ENCODE data around the gene KCNN4. TPM values are rescaled to one million over a fixed set of nuclear protein-coding genes. Genes with fewer than 3 reads are reported as not detected.

Gene KCNN4
- total and polyA plus RNA-seq, 10 of the 15 experiments (the other 5 are each of a cell fraction or from before 2014, with no cell fraction given), result 1.4 to 112 (median 77.9) TPM

- RAD21 ChIA-PET (ENCODE audit: unreplicated experiment), result interaction anchor here (2.4 kb wide), 1 partner anchor 68 kb away, joined by 9 read pairs; no protein-coding TSS in a partner anchor
- POLR2A ChIA-PET, result interaction anchor here (1.0 kb wide), 2 partner anchors 9 to 40 kb away, joined by 3 to 5 read pairs; no protein-coding TSS in a partner anchor
- no peaks in the 10 kb centered on the region for H3K9me3 ChIP-seq (replicated peaks; ENCODE audit: control insufficient read depth, insufficient read depth, low read length)
- H3K79me2 ChIP-seq (ENCODE audit: control insufficient read depth, insufficient read depth, low read length), result no peaks in the 10 kb centered on the region
- FAIRE-seq (no peak), ATAC-seq (no peak), DNase-seq (ENCODE audit: low read depth, low spot score) (no peak)
- H3K4me2 ChIP-seq (ENCODE audit: control insufficient read depth, insufficient read depth), result no peak overlapping the region
- H3K9ac ChIP-seq (ENCODE audit: control insufficient read depth, insufficient read depth, low read length), result no peak overlapping the region
- TF ChIP-seq PAX8 (IDR thresholded peaks at IDR 0.05) (no peak), CEBPB (IDR thresholded peaks at IDR 0.05; ENCODE audit: borderline replicate concordance in 1 of 2, low read depth in 2 of 2, low read length in 2 of 2) (no peak), ZNF384 (IDR thresholded peaks at IDR 0.05; ENCODE audit: borderline replicate concordance, low read depth, low read length) (no peak), CUX1 (IDR thresholded peaks at IDR 0.05; ENCODE audit: insufficient replicate concordance, low read depth, low read length) (no peak), ELK1 (IDR thresholded peaks at IDR 0.05; ENCODE audit: low read depth, low read length) (no peak), NFIC (IDR thresholded peaks at IDR 0.05; ENCODE audit: low read depth, low read length) (no peak), SREBF2 (IDR thresholded peaks at IDR 0.05; ENCODE audit: low read length) (no peak), MTA3 (IDR thresholded peaks at IDR 0.05; ENCODE audit: borderline replicate concordance, low read length) (no peak), HDAC2 (IDR thresholded peaks at IDR 0.05) (no peak), DPF2 (IDR thresholded peaks at IDR 0.05) (no peak)
- H4K20me1 ChIP-seq (ENCODE audit: control insufficient read depth, insufficient read depth), result no peaks in the 10 kb centered on the region
- no peak overlapping the region for H2AFZ ChIP-seq (ENCODE audit: control insufficient read depth, low read depth, low read length)
- H3K27ac ChIP-seq (ENCODE audit: control insufficient read depth, insufficient read depth), result no peak overlapping the region
- no peaks in the 10 kb centered on the region for H3K27me3 ChIP-seq (replicated peaks in 1 of 2; ENCODE audit: control insufficient read depth in 2 of 2, insufficient read depth in 2 of 2, low read length in 1 of 2)
- CTCF ChIA-PET, result interaction anchor here (0.6 to 3.2 kb wide), 7 partner anchors 10 to 289 kb away, joined by 3 to 15 read pairs (median 3); no protein-coding TSS in a partner anchor
- TSS peak; percentile 42 for BruUV-seq (replicated peaks)
- no peak overlapping the region for H3K4me3 ChIP-seq
- no peaks in the 10 kb centered on the region for H3K4me1 ChIP-seq (ENCODE audit: control insufficient read depth, insufficient read depth, low read length)
- in situ Hi-C loops (cut with MboI) (no loop called here), intact Hi-C loops (cut with micrococcal nuclease; ENCODE audit: unreplicated experiment) (no loop called here)
- H3K36me3 ChIP-seq (ENCODE audit: control insufficient read depth in 2 of 2, insufficient read depth in 2 of 2, low read length in 1 of 2), result peaks cover 25 to 55% of the 10 kb centered on the region in 2 experiments
- SMC1A ChIA-PET (ENCODE audit: uncharacterized antibody, unreplicated experiment), result interaction anchor here (0.7 to 2.1 kb wide), 6 partner anchors 9 to 73 kb away, joined by 3 to 9 read pairs (median 4); no protein-coding TSS in a partner anchor
These were observed 44.8 kb downstream of the KCNN4 start for GRCh38 chr19:43735957-43736356.
